Measurements from ENCODE around the gene C20orf204. TPM values are rescaled to one million over a fixed set of nuclear protein-coding genes. Genes with fewer than 3 reads are reported as not detected.

C20orf204 gene
- total RNA-seq, 1 donor from 2014 or later, result 0.55 TPM

- Histone ChIP-seq H3K36me3 (peaks cover 19% of the 10 kb centered on the region), H3K4me3 (peak overlapping the region; percentile 71), H3K27ac (replicated peaks) (peak overlapping the region; percentile 95), H3K9me3 (replicated peaks) (no peaks in the 10 kb centered on the region), H3K27me3 (ENCODE audit: low read depth) (peaks cover 96% of the 10 kb centered on the region), H3K4me1 (peaks cover 37% of the 10 kb centered on the region)
- intact Hi-C loops (cut with micrococcal nuclease), result no loop called here
- no peak for TF ChIP-seq CTCF (IDR thresholded peaks at IDR 0.05; ENCODE audit: borderline replicate concordance)
- DNase-seq, result no peak
Observed at GRCh38 chr20:64047968-64048401, 12.0 kb downstream of the C20orf204 start.

DNA sequence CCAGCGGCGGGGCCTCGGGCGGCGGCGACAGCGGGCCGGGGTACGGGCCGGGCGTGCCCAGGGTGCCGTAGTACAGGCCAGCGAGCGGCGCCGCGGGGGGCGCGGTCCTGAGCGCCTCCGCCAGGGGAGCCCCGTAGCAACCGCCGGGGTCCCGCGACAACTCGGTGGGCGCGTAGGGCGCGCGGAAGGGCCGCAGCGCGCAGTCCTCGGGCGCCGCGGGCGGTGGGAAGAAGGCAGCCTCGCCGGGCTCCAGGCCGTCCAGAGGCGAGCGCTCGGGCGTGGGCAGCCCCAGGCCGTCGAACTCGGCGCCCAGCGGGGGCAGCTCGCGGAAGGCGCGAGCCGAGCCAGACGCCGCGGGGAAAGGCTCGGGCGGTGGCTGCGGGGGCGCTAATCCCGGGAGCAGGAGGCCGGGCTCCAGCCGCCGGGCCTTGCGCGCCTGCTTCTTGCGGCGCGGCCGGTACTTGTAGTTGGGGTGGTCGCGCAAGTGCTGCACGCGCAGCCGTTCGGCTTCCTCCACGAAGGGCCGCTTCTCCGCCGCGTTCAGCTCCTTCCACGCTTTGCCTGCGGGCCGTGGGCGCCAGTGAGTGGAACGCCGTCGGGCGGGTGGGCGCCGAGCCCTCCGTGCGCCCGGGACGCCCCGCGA, 12.5 kb downstream of the C20orf204 start:
- Histone ChIP-seq H3K9me3 (replicated peaks) (no peaks in the 10 kb centered on the region), H3K27me3 (ENCODE audit: low read depth) (peaks cover 94% of the 10 kb centered on the region), H3K4me3 (peak overlapping the region; percentile 71), H3K36me3 (peaks cover 19% of the 10 kb centered on the region), H3K27ac (replicated peaks) (peak overlapping the region; percentile 95), H3K4me1 (peaks cover 42% of the 10 kb centered on the region)
- no peak for DNase-seq
- intact Hi-C loops (cut with micrococcal nuclease), result no loop called here
- TF ChIP-seq CTCF (IDR thresholded peaks at IDR 0.05; ENCODE audit: borderline replicate concordance), result no peak

GRCh38 chr20:64049060-64049877, 13.3 kb downstream of the C20orf204 start, which contains the start of gene SOX18:
Gene SOX18, minus strand, starts transcription at chr20:64049639. Its CDS starts 123 bp downstream, at chr20:64049516.
- intact Hi-C loops (cut with micrococcal nuclease), result no loop called here
- DNase-seq, result peak; percentile 64
- no peak for TF ChIP-seq CTCF (IDR thresholded peaks at IDR 0.05; ENCODE audit: borderline replicate concordance)
- Histone ChIP-seq H3K4me3 (peak within 1 kb of the TSS; percentile 71), H3K27ac (replicated peaks) (peak within 1 kb of the TSS; percentile 95), H3K27me3 (ENCODE audit: low read depth) (peaks cover 94% of the 10 kb centered on the region), H3K4me1 (peaks cover 45% of the 10 kb centered on the region), H3K36me3 (peaks cover 19% of the 10 kb centered on the region), H3K9me3 (replicated peaks) (no peaks in the 10 kb centered on the region)

- Histone ChIP-seq H3K4me1 (peaks cover 51% of the 10 kb centered on the region), H3K9me3 (replicated peaks) (no peaks in the 10 kb centered on the region), H3K36me3 (peaks cover 19% of the 10 kb centered on the region), H3K4me3 (peak overlapping the region; percentile 71), H3K27ac (replicated peaks) (peak overlapping the region; percentile 95), H3K27me3 (ENCODE audit: low read depth) (peaks cover 94% of the 10 kb centered on the region)
- peak; percentile 47 for DNase-seq
- intact Hi-C loops (cut with micrococcal nuclease), result no loop called here
- no peak for TF ChIP-seq CTCF (IDR thresholded peaks at IDR 0.05; ENCODE audit: borderline replicate concordance)
Observed at GRCh38 chr20:64049878-64050260, 13.9 kb downstream of the C20orf204 start.

- peaks cover 94% of the 10 kb centered on the region for H3K27me3 ChIP-seq (ENCODE audit: low read depth)
- intact Hi-C loops (cut with micrococcal nuclease), result no loop called here
- H3K4me3 ChIP-seq, result peak overlapping the region; percentile 71
- no peak for DNase-seq
- H3K27ac ChIP-seq (replicated peaks), result peak overlapping the region; percentile 95
- peak; percentile 22 for TF ChIP-seq CTCF (IDR thresholded peaks at IDR 0.05; ENCODE audit: borderline replicate concordance)
- H3K4me1 ChIP-seq, result peaks cover 57% of the 10 kb centered on the region
- peaks cover 19% of the 10 kb centered on the region for H3K36me3 ChIP-seq
- no peaks in the 10 kb centered on the region for H3K9me3 ChIP-seq (replicated peaks)
Observed at GRCh38 chr20:64050261-64051032, 14.5 kb downstream of the C20orf204 start.
